Measurements from ENCODE around the gene ARHGAP44.

ARHGAP44 gene

GRCh38 chr17:12900474-12900873, 111.2 kb downstream of the ARHGAP44 start:
- DNase-seq (ENCODE audit: low spot score), result no peak
- POLR2A ChIA-PET (ENCODE audit: low non-redundant PET), result no interaction called here
- no peak for TF ChIP-seq CTCF (conservative IDR thresholded peaks at IDR 0.05; ENCODE audit: low read depth)
- H3K27ac ChIP-seq, result no peak overlapping the region
- CTCF ChIA-PET, result interaction anchor here (0.6 kb wide), 1 partner anchor 907 kb away, joined by 4 read pairs; no protein-coding TSS in a partner anchor

GRCh38 chr17:12902046-12902445, 112.7 kb downstream of the ARHGAP44 start:
- no peak for DNase-seq (ENCODE audit: low spot score)
- H3K27ac ChIP-seq, result no peak overlapping the region
- CTCF ChIA-PET, result interaction anchor here (0.8 kb wide), 1 partner anchor 16 kb away, joined by 3 read pairs; no protein-coding TSS in a partner anchor
- no peak for TF ChIP-seq CTCF (conservative IDR thresholded peaks at IDR 0.05; ENCODE audit: low read depth)
- POLR2A ChIA-PET (ENCODE audit: low non-redundant PET), result no interaction called here

GRCh38 chr17:12907477-12907876, 118.2 kb downstream of the ARHGAP44 start:
- ChIA-PET POLR2A (ENCODE audit: low non-redundant PET) (no interaction called here), CTCF (no interaction called here)
- DNase-seq (ENCODE audit: low spot score), result no peak
- no peak for TF ChIP-seq CTCF (conservative IDR thresholded peaks at IDR 0.05; ENCODE audit: low read depth)
- H3K27ac ChIP-seq, result no peak overlapping the region

- ChIA-PET CTCF (interaction anchor here (0.7 kb wide), 1 partner anchor 10 kb away, joined by 4 read pairs; no protein-coding TSS in a partner anchor), POLR2A (ENCODE audit: low non-redundant PET) (no interaction called here)
- no peak for DNase-seq (ENCODE audit: low spot score)
- H3K27ac ChIP-seq, result no peak overlapping the region
- no peak for TF ChIP-seq CTCF (conservative IDR thresholded peaks at IDR 0.05; ENCODE audit: low read depth)
Observed at GRCh38 chr17:12909046-12909445, 119.7 kb downstream of the ARHGAP44 start.

- H3K27ac ChIP-seq, result no peak overlapping the region
- TF ChIP-seq CTCF (conservative IDR thresholded peaks at IDR 0.05; ENCODE audit: low read depth), result no peak
- no peak for DNase-seq (ENCODE audit: low spot score)
- ChIA-PET CTCF (interaction anchor here (0.7 kb wide), 1 partner anchor 11 kb away, joined by 4 read pairs; no protein-coding TSS in a partner anchor), POLR2A (ENCODE audit: low non-redundant PET) (no interaction called here)
Observed at GRCh38 chr17:12909511-12909910, 120.2 kb downstream of the ARHGAP44 start.

- TF ChIP-seq CTCF (conservative IDR thresholded peaks at IDR 0.05; ENCODE audit: low read depth), result no peak
- ChIA-PET POLR2A (ENCODE audit: low non-redundant PET) (no interaction called here), CTCF (no interaction called here)
- no peak for DNase-seq (ENCODE audit: low spot score)
- no peak overlapping the region for H3K27ac ChIP-seq
Observed at GRCh38 chr17:12911239-12911638, 121.9 kb downstream of the ARHGAP44 start.

All from RWPE1 (cell line).